HCT116 (cell line): ENCODE data around the gene DPP9. TPM values are rescaled to one million over a fixed set of nuclear protein-coding genes. Genes with fewer than 3 reads are reported as not detected.

ENCODE experiments used
- ATAC-seq: fragments of 200-7000 bp; cut with Tn5 transposase; 2 replicates; pipeline ENCODE4 v1.9.1; 2020; ENCODE audit warnings: mild to moderate bottlenecking, moderate library complexity
- BruUV-seq: library from RNA; stranded (reverse); fragments of 400-500 nt; replicated peaks from 2 replicates; lab custom pipeline; 2021; lab: Mats Ljungman, UMichigan
- CTCF ChIA-PET: fragments of 300-600 bp; sonication (Branson Sonifier 250); formaldehyde crosslinking; loops from one replicate; lab custom pipeline; 2021; ENCODE audit warnings: antibody characterized with exemption; lab: Charles Lee
- POLR2A ChIA-PET: fragments of 300-600, 350-600 bp; sonication (Branson Sonifier 250); formaldehyde crosslinking; loops from one replicate; lab custom pipeline; 2021; ENCODE audit warnings: antibody characterized with exemption; lab: Charles Lee
- RAD21 ChIA-PET, 2 experiments: fragments of 300-600 bp; sonication (Branson Sonifier 250); formaldehyde crosslinking; loops; one replicate each; lab custom pipeline; 2023; ENCODE audit warnings: low total read pairs in 2 of 2; ENCODE audit not compliant: uncharacterized antibody in 2 of 2, unreplicated experiment in 2 of 2, low non-redundant PET in 1 of 2; lab: Charles Lee
- DNase-seq: peaks from one replicate; pipeline ENCODE4 v3.0.0-alpha.2; 2010; ENCODE audit warnings: low read depth, low spot score
- H2AFZ ChIP-seq: fragments of 200-600 bp; shearing (Covaris generic), sonication (generic); 2 replicates; pipeline ENCODE4 v1.6.1; 2017; ENCODE audit warnings: low read depth, mixed run types, mixed read lengths, antibody characterized with exemption, low read length; ENCODE audit not compliant: poor library complexity, severe bottlenecking
- H3K27ac ChIP-seq: 2 replicates; pipeline ENCODE4 v1.5.1; 2012; ENCODE audit warnings: low read depth, low read length
- H3K27me3 ChIP-seq: fragments of 200-600 bp; sonication (generic); 2 replicates; pipeline ENCODE4 v1.6.1; 2016; ENCODE audit warnings: mixed run types, low read length, mixed read lengths; ENCODE audit not compliant: insufficient read depth
- H3K36me3 ChIP-seq, 2 experiments: fragments of 200-500 bp in 1 of 2; fragments of 200-600 bp in 1 of 2; sonication (Bioruptor generic) in 1 of 2; sonication (generic) in 1 of 2; 2 replicates each; pipeline versions ENCODE4 v1.5.1 to v1.6.1; 2014 to 2016; ENCODE audit warnings: low read length in 2 of 2, inconsistent platforms in 1 of 2, mixed read lengths in 1 of 2, mixed run types in 1 of 2; ENCODE audit not compliant: insufficient read depth in 2 of 2, control insufficient read depth in 1 of 2
- H3K4me1 ChIP-seq, 2 experiments: fragments of 200-600 bp in 1 of 2; sonication (generic) in 1 of 2; 2 replicates each; pipeline versions ENCODE4 v1.5.1 to v1.6.1; 2012 to 2017; ENCODE audit warnings: low read length in 2 of 2, inconsistent platforms in 1 of 2, mild to moderate bottlenecking in 1 of 2, mixed read lengths in 1 of 2, mixed run types in 1 of 2, moderate library complexity in 1 of 2; ENCODE audit not compliant: insufficient read depth in 2 of 2, control insufficient read depth in 1 of 2
- H3K4me2 ChIP-seq: fragments of 200-600 bp; sonication (generic); 2 replicates; pipeline ENCODE4 v1.6.1; 2017; ENCODE audit warnings: mixed run types, low read length, mixed read lengths
- H3K4me3 ChIP-seq, 2 experiments: fragments of 200-600 bp in 1 of 2; sonication (generic) in 1 of 2; replicated peaks in 1 of 2; 2 replicates each; pipeline ENCODE4 v1.5.1; 2011 to 2016; ENCODE audit warnings: low read length in 2 of 2, control low read depth in 1 of 2, low read depth in 1 of 2, mild to moderate bottlenecking in 1 of 2, mixed read lengths in 1 of 2, mixed run types in 1 of 2
- H3K79me2 ChIP-seq: fragments of 200-600 bp; sonication (generic); 2 replicates; pipeline ENCODE4 v1.6.1; 2017; ENCODE audit warnings: mild to moderate bottlenecking, mixed run types, low read length, moderate library complexity, mixed read lengths; ENCODE audit not compliant: insufficient read depth
- H3K9ac ChIP-seq: fragments of 200-600 bp; sonication (generic); 2 replicates; pipeline ENCODE4 v1.6.1; 2016; ENCODE audit warnings: low read length, mixed read lengths
- H3K9me2 ChIP-seq: fragments of 200-600 bp; sonication (generic), shearing (Covaris generic); 2 replicates; pipeline ENCODE4 v1.6.1; 2017; ENCODE audit warnings: mixed run types, mild to moderate bottlenecking, moderate library complexity; ENCODE audit not compliant: insufficient read depth
- H3K9me3 ChIP-seq, 2 experiments: fragments of 200-500 bp in 1 of 2; fragments of 200-600 bp in 1 of 2; sonication (Bioruptor generic) in 1 of 2; sonication (generic) in 1 of 2; 2 replicates each; pipeline ENCODE4 v1.6.1; 2014 to 2017; ENCODE audit warnings: low read length in 2 of 2, mixed read lengths in 2 of 2, inconsistent platforms in 1 of 2, low read depth in 1 of 2, mild to moderate bottlenecking in 1 of 2, mixed run types in 1 of 2, moderate library complexity in 1 of 2; ENCODE audit not compliant: control insufficient read depth in 1 of 2, insufficient read depth in 1 of 2
- H4K20me1 ChIP-seq: fragments of 200-600 bp; sonication (generic), shearing (Covaris generic); 2 replicates; pipeline ENCODE4 v1.6.1; 2017; ENCODE audit warnings: mixed run types, mild to moderate bottlenecking, moderate library complexity; ENCODE audit not compliant: insufficient read depth
- ATF3 ChIP-seq: IDR thresholded peaks from 2 replicates; pipeline ENCODE4 v1.6.1; 2012
- CEBPB ChIP-seq: IDR thresholded peaks from 2 replicates; pipeline ENCODE4 v1.6.1; 2012; ENCODE audit warnings: low read depth
- CTCF ChIP-seq, 3 experiments: fragments of 200-600 bp in 1 of 3; sonication (generic) in 1 of 3; IDR thresholded peaks in 2 of 3; conservative IDR thresholded peaks in 1 of 3; 2 replicates each; pipeline ENCODE4 v1.5.1; 2012 to 2017; ENCODE audit warnings: low read depth in 2 of 3, low read length in 2 of 3, antibody characterized with exemption in 1 of 3, borderline replicate concordance in 1 of 3, control low read depth in 1 of 3, mild to moderate bottlenecking in 1 of 3, mixed read lengths in 1 of 3, mixed run types in 1 of 3, moderate library complexity in 1 of 3; ENCODE audit not compliant: insufficient read depth in 1 of 3
- EGR1 ChIP-seq: IDR thresholded peaks from 2 replicates; pipeline ENCODE4 v1.6.1; 2012; ENCODE audit warnings: low read depth
- EZH2 ChIP-seq: fragments of 200-600 bp; sonication (generic); IDR thresholded peaks from 2 replicates; pipeline ENCODE4 v1.6.1; 2017; ENCODE audit warnings: antibody characterized with exemption, mixed run types
- EZH2phosphoT487 ChIP-seq: fragments of 200-600 bp; IDR thresholded peaks from 2 replicates; pipeline ENCODE4 v1.6.1; 2018; ENCODE audit warnings: antibody characterized with exemption, borderline replicate concordance
- MAX ChIP-seq: IDR thresholded peaks from 2 replicates; pipeline ENCODE4 v1.6.1; 2012
- POLR2AphosphoS5 ChIP-seq: IDR thresholded peaks from 2 replicates; pipeline ENCODE4 v1.6.1; 2011; ENCODE audit warnings: mild to moderate bottlenecking, low read depth, low read length, moderate library complexity
- SRF ChIP-seq: IDR thresholded peaks from 2 replicates; pipeline ENCODE4 v1.6.1; 2012; ENCODE audit warnings: low read depth
- TCF7L2 ChIP-seq: IDR thresholded peaks from 2 replicates; pipeline ENCODE4 v1.7.0; 2011; ENCODE audit warnings: borderline replicate concordance, inconsistent platforms; ENCODE audit not compliant: insufficient read depth, insufficient read length; ENCODE audit errors: extremely low read depth
- intact Hi-C: fragments of 100-400 bp; cut with micrococcal nuclease; formaldehyde crosslinking; loops from 2 replicates; pipeline ENCODE4 v1.10.0; 2022
- total RNA-seq: library from RNA; stranded (reverse); gene quantifications from one replicate; pipeline ENCODE4 v1.2.1, GENCODE V29; 2021; ENCODE audit not compliant: unreplicated experiment

The DPP9 gene
- total RNA-seq, 1 experiment from 2014 or later, result 67.6 TPM

GRCh38 chr19:4697304-4697703 lies 26.3 kb downstream of the DPP9 start:
- ATAC-seq, result no peak

More at GRCh38 chr19:4697304-4697703, 26.3 kb downstream of the DPP9 start:
- H3K27me3 ChIP-seq, result no peaks in the 10 kb centered on the region
- no peak overlapping the region for H3K27ac ChIP-seq
- no peaks in the 10 kb centered on the region for H3K9me2 ChIP-seq
- intact Hi-C loops, result no loop called here
- ChIA-PET RAD21 (no interaction called here), POLR2A (no interaction called here), CTCF (interaction anchor here (0.7 kb wide), 1 partner anchor 20 kb away, joined by 3 read pairs; no protein-coding TSS in a partner anchor)
- no peaks in the 10 kb centered on the region for H4K20me1 ChIP-seq
- H3K9me3 ChIP-seq, result no peaks in the 10 kb centered on the region
- no peak overlapping the region for H2AFZ ChIP-seq
- no peak for TF ChIP-seq EZH2
- TF ChIP-seq CTCF (IDR thresholded peaks at IDR 0.05 in 2 of 3, conservative IDR thresholded peaks at IDR 0.05 in 1 of 3; ENCODE audit: borderline replicate concordance in 1 of 3, insufficient read depth in 1 of 3, low read depth in 2 of 3, low read length in 2 of 3), result no peak
- no peak for TF ChIP-seq TCF7L2
- no peak for TF ChIP-seq CEBPB
- no peak for TF ChIP-seq ATF3
- no peak for TF ChIP-seq EZH2phosphoT487
- TF ChIP-seq MAX, result no peak
- TF ChIP-seq POLR2AphosphoS5, result no peak
- TF ChIP-seq SRF, result no peak
- no peak for TF ChIP-seq EGR1
- H3K4me1 ChIP-seq, result peaks cover 8 to 19% of the 10 kb centered on the region in 2 experiments
- peaks cover 12 to 50% of the 10 kb centered on the region in 2 experiments for H3K36me3 ChIP-seq
- no peak overlapping the region for H3K9ac ChIP-seq
- peaks cover 9% of the 10 kb centered on the region; the same call in 1 of the 2 replicates for H3K79me2 ChIP-seq
- no peak overlapping the region for H3K4me3 ChIP-seq
- H3K4me2 ChIP-seq, result no peak overlapping the region
- DNase-seq, result no peak
- BruUV-seq, result no TSS peak
